Mucosa of gallbladder (tissue), 1 donor: ENCODE results near the gene OR10G7. TPM values are rescaled to one million over a fixed set of nuclear protein-coding genes. Genes with fewer than 3 reads are reported as not detected.

Source experiments
- DNase-seq: peaks from one replicate; pipeline ENCODE4 v3.0.0-alpha.2; 2020; ENCODE audit warnings: low spot score
- total RNA-seq: library from RNA; stranded (reverse); gene quantifications from one replicate; pipeline ENCODE4 v1.2.1, GENCODE V29; 2021
- donor health status: DM: no; HTN: no; CAD: no.

Gene OR10G7, protein sequence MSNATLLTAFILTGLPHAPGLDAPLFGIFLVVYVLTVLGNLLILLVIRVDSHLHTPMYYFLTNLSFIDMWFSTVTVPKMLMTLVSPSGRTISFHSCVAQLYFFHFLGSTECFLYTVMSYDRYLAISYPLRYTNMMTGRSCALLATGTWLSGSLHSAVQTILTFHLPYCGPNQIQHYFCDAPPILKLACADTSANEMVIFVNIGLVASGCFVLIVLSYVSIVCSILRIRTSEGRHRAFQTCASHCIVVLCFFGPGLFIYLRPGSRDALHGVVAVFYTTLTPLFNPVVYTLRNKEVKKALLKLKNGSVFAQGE
- total RNA-seq, result not detected

- no peak for DNase-seq
Measured at GRCh38 chr11:124041254-124041653, at the start of gene OR10G7. TSS of gene OR10G7 (minus strand) at chr11:124041325. CDS start at chr11:124039001, 2,324 bp downstream.

GRCh38 chr11:124085997-124086846 is 45.1 kb upstream of the OR10G7 start:
- no peak for DNase-seq

GRCh38 chr11:124085583-124085982 is 44.5 kb upstream of the OR10G7 start:
- DNase-seq, result no peak

DNA sequence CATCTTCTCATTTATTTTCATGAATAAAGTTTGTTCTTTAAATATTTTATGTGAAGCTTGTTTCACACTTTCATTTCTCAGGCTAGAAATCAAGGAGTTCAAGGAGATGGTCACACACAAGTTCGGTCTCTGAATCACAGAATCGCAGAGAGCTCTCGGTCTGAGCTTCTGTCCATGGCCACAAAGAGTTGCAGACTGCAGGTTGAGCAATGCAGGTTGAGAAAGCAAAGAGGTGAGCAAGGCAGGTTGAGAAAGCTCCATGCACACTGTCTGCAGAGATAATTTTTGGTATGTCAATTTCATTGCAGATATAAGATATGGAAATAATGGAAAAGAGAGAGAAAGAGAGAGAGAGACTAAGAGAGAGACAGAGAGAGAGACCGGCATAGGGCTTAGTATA is 41.2 kb upstream of the OR10G7 start:
- no peak for DNase-seq

DNA sequence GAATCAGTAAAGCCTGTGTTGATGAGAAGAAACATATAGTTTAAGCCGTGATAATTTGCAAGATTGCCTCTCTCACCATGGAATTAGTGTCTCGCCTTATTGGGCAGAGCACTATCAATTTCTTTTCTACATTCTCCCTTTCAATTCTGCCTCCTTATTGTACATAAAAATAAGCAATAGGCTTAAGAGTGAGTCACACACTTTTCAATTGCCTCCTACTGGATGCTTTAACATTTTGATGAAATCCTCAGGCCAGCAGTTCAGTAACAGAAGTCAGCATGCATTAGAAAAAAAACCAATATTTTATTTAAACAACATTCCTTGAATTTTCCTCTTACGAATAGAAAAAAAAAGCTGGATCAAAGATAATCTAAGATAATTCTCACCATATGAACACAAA is 40.4 kb upstream of the OR10G7 start:
- DNase-seq, result no peak

- DNase-seq, result no peak
Measured at GRCh38 chr11:124080327-124081001, 39.3 kb upstream of the OR10G7 start.

GRCh38 chr11:124079631-124080326 is 38.7 kb upstream of the OR10G7 start:
- DNase-seq, result no peak

DNA sequence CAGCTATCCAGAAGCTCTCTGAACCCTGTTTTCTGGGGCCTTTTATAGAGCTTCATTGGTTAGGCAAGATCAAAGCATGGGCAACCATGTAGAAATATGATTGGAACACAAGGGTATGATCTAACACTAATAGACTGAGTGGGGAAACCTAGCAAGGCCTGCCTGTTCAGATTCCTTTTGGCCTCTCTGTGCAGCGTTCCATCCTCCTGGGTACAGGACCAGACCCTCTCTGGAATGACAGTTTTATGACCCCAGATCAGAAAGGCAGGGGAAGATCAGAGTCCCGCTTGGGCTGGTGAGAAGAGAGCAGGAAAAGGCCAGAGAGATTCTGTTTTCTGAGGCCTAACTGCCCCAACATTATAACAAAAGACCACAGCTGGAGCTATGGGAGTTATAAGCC is 37.5 kb upstream of the OR10G7 start:
- no peak for DNase-seq

GRCh38 chr11:124077266-124077665 is 36.1 kb upstream of the OR10G7 start:
- DNase-seq, result no peak

DNA sequence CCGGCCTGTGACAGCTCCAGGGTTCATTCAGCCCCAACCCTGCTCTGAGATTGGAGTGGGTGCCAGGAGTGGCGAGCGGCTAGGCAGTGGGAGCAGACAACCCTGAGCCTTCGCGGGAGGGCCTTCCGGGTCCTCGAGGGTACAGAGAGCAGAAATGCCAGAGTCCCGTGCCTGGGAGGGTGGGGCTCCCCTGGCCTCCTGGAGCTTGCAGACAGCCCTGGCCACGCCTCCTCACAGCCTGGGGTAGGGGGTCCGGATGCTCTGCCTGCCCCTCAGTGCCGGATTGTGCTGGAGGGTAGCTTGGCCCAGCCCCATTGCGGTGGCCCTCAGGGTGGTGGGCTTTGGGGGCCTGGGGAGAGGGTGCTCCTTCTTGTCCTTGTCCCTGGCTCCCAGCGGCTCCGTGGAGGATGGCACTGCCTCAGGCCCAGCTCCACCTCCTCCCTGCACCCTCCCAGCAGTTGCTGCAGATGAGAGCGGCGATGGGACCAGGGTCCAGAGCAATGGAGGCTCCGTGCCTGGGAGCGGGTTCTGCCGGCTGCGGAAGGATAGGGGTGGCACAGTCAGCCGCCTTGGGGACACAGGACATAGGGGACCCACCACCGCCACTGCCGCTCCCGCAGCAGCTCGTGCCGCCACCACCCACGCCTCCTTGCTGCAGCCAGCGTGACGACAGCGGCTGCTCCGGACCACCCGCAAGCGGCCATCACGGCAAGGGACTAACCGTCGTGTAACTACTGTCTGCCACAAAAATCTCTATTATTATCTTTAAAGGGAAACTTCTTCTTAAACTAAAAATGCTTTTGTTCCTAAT is 34.9 kb upstream of the OR10G7 start:
- no peak for DNase-seq

DNA sequence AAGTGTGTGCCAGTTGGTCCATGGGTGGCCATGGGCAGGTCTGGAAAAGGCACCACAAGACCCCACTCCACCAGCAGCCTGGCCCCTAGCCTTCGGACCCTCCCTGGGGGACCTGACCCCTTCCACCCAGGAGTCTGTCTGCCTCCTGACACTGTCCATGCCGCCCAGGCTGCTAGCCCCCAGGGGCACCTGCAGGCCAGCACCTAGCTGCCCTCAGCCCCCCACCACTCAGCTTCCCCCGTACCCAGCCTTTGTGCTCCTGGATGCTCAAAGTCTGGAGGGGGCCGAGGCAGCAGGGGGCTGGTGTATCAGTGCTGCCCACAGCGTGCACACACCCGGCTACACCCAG is 34.3 kb upstream of the OR10G7 start:
- no peak for DNase-seq

DNA sequence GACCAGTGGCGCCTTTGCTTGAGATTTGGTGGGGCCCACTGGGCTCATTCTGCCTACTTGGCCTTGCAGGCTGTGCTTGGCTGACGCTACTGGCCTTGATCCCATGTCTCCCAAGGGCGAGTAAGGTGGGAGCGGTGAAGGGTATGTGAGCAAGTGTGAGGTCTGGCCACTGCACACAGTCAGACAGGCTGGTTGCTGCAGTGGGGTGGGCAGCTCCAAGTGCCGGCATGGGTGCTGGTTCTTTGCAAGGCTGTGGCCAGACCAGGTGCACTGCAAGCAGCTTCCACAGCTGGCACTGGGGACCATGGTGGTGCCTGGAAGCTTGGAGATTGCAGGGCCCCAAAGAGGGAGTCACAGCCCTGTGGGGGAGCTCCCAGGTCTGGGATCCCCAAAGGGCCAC is 33.4 kb upstream of the OR10G7 start:
- no peak for DNase-seq

- no peak for DNase-seq
Measured at GRCh38 chr11:124072147-124072546, 31.0 kb upstream of the OR10G7 start.

DNA sequence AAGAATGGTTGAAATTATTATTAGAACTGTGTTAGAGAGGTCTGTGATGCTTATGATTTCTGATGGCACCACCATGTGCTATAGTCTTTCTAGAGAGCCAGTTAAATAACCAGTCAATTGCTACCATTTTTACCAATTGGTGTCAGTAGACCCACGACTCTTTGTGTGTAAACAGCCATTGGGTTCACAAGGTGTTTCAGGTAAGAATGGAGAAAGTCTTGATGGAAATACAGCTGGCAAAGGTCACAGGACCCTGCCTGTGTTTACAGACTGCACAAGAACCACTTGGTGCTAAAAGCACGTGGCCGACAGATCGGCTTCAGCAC is 30.5 kb upstream of the OR10G7 start:
- no peak for DNase-seq

GRCh38 chr11:124070915-124071622 is 29.9 kb upstream of the OR10G7 start:
- peak; percentile 60 for DNase-seq

- no peak for DNase-seq
Measured at GRCh38 chr11:124069429-124070401, 28.6 kb upstream of the OR10G7 start.

GRCh38 chr11:124068601-124069110 is 27.5 kb upstream of the OR10G7 start:
- no peak for DNase-seq

DNA sequence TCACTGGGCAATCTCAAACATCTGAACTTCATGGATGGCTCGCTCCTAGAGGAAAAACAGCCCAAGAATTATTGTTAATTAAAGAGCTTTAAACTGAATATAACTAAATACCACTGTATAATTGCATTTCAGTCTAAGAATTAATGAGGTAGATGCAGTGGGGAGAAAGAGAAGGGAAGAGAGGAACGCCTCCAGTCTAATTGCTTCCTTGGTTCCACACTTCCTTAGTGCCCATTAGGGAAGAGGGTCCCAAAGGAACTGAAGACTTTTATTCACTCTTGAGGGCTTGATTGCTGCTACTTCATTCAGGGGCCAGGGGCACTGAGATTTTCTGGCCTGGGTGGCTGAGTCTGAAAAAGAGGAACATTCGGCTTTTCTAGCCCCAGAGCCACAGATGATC is 11.8 kb upstream of the OR10G7 start:
- DNase-seq, result no peak

GRCh38 chr11:124050748-124051147 is 9.6 kb upstream of the OR10G7 start:
- DNase-seq, result no peak
